NK-92 (cell line): Measurements from ENCODE around the gene GMNN.

Experiments
- DNase-seq: peaks from one replicate; lab custom pipeline; 2025; ENCODE audit not compliant: unreplicated experiment; lab: John Stamatoyannopoulos, UW

The GMNN gene

DNA sequence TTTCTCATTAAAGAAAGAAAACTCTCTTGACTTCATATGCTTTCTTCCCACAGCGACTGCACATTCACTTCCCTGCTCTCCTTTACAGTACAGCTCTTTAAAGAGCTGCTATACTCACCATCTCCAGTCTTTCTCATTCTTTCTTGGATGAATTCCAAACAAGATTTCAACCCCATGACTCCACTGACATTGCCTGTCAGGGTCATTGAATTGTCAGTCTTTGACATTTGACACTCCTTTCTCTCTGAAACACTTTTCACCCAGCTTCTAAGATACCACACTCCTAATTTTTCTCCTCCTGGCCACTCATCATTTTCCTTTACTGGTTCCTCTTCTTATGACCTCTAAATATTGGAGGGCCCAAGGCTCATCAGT lies 24.8 kb downstream of the GMNN start:
- no peak for DNase-seq

DNA sequence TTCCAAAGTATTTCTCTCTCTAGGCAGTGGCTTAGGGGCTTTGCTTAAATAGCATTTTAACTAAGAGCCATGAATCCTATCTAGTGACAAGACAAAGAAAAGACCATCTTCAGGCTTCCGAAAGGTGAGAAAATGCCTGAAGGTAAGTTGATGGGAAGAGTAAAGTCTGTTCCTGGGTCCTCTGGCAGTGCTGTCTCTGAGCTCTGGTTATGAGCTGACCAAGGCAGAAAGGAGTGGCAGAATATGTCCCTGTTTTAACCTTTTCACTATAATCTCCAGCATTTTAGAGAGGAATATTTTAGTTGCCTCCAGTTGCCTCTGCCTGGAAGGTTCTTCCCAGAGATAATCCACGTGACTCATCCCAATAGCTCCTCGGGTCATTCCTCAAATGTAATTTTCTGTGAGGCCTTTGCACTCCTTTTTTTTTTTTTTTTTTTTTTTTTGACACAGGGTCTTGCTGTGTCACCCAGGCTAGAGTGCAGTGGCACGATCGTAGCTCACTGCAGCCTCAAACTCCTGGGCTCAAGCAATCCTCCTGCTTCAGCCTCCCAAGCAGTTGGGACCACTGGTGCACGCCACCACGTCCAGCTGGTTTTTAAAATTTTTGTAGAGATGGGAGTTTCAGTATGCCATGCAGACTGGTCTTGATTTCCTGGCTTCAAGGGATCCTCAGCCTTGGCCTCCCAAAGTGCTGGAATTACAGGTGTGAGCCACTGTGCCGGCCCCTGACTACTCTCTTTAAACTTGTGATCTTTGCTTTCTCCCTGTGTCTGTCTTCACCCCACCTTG lies 27.7 kb downstream of the GMNN start:
- DNase-seq = no peak

DNA sequence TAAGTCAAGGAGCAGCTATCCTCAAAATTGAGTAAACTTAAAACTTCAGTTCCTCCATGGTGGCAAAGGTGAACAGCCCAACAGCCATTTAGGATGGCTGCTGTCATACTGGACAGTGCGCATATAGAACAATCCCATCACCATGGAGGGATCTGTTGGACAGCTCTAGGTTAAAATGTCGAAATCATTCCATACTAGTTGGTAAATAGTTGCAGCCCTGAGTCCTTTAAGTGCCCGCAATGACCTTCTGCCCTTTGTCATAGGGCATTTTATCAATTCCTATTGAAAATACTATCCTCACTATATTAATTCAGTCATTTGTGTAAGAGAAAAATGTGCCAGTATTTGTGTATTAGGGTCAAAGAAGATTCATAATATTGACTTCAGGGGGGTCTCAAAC lies 32.8 kb downstream of the GMNN start:
- no peak for DNase-seq

DNA sequence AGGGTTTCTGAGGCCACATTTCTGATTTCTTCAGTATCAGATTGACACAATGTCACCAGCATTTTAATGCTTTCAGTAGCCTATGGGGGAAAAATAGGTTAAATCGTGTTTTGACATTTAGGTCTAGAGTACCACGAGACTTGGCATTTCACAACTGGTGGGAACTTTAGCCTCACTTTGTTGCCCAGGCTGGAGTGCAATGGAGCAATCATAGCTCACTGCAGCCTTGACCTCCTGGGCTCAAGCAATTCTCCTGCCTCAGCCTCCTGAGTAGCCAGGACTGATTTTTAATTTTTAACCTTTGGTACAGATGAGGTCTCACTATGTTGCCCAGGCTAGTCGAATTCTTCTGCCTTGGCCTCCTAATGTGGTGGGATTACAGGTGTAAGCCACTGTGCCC lies 35.0 kb downstream of the GMNN start:
- no peak for DNase-seq

DNA sequence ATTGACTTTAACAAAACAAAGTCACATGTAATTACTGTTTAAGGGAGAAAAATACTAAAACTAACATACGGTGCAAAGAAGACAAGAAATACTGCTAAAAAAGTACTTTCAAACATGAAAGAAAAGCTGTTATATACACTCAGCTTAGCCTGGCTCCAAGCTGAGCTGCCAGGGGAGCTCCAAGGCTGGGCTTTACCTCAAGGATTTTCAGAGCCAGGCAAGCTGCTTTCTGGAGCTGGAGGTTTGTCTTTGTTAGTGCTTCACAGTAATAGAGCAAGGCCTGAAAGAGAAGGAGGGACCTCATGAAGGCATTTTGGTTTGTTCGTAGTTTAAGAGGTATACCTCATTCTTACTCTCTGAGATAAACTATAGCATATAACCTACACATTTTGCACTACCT lies 43.6 kb downstream of the GMNN start:
- DNase-seq = no peak

DNA sequence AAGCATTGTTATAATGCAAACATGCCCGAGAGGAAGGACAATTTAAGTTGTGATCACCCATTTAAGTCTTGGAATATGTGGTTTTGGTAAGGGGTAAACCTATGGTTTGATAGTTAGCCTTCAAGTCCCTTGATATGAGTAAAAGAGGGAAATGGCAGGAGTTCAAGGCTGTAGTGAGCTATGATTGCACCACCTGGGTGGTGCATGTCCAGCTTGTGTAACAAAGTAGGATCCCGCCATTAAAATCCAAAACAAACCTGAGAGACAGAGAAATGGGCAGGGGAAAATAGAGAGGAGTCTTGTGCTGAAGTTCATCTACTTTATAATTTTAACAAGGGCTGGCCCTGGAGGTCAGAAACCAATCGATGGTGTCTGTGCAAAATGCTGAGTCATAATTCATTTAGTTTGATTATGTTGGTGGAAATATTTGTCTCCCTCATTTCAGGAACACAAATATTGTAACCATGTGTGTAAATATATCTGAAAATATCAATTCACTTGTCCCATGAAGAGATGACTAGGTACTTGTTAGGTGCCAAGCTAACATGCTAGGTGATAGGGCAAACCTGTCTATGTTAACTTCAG lies 47.2 kb downstream of the GMNN start:
- DNase-seq = no peak

DNA sequence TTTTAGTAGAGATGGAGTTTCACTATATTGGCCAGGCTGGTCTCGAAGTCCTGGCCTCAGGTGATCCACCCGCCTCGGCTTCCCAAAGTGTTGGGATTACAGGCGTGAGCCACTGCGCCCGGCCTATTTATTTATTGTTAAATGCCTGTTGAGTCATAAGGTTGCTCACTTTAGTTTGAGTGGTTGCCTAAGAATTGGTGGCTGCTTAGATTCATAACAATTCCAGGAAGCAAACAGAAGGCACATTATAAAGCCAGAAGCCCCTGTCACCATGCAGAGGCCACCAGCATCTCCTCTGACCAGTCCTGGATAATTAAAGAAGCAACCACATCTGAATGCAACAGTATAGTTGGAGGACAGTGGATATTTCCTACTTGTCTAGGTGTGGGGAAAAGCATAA lies 48.0 kb downstream of the GMNN start:
- DNase-seq = no peak

DNA sequence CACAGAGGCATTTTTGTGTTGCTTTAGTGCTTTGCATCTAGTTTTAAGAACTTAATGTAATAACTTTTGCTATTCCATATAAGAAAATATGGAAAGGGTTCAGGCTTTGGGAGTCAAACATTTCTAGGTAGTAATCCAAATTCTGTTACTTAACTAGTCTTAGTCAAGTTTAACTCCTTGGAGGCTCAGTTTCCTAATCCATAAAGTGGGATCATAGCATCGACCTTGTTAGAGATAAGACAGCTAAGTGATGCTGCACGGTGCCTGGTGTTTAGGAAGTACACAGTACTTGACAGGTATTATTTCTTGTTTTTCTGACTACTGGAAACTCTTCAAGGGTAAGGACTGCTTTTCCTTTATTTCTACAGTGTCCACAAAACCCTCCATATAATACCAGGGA lies 48.4 kb downstream of the GMNN start:
- DNase-seq = no peak

DNA sequence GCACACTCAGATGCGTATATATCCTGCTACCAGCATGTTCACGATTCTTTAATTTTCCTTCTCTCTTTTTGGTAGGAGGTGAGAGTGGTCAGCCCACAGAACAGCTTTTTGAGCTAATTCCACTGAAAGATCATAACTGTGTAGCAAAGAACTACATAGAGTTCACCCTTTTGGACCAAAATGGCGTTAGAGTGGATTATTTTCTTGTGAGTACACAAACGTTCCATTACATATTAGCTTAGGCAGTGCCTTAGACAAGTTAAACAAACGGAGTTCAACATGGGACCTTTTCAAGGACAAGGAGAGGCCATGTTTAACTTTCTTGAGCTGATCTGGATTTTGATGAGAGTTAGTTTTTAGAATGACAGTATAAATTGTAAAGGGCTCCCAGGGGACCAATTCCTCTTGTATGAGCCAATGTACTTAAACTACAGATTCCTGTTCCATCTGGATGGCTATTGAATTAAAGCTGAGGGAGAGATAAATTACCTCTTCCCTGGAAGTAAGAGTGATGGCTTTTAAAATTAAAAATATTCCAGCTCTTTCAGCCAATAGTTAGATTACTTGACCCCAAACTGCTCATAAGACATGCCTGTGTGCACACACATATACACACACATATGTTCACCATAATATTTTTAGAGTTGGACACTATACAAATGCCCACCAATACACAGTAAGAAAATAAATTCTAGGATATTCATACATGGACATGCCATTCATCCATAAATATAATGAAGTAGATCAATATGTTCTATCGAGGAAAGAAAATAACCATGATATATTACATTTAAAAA lies 49.6 kb downstream of the GMNN start:
- DNase-seq = no peak

DNA sequence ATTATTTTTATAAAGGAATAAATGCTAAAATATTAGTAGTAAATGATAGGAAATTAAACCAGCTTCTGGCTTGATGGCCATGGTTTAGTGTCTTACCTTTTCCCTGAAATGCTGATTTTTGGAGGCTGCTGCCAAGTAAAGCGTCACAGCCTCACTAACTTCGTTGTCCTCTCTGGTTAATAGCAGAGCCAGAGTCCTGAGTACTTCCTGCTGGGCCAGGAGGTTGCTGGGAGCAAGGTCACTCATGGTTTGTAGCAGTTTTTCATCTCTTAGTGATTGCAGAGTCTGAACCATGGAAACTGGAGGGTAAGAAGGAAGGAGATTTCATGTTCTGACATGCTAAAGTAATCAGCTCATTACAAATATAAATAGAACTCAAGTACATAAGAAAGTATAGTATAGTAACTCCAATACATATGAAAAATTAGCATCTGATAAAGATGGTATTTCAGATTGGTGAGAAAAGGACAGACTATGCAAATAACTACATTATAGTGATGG lies 50.4 kb downstream of the GMNN start:
- DNase-seq = no peak

DNA sequence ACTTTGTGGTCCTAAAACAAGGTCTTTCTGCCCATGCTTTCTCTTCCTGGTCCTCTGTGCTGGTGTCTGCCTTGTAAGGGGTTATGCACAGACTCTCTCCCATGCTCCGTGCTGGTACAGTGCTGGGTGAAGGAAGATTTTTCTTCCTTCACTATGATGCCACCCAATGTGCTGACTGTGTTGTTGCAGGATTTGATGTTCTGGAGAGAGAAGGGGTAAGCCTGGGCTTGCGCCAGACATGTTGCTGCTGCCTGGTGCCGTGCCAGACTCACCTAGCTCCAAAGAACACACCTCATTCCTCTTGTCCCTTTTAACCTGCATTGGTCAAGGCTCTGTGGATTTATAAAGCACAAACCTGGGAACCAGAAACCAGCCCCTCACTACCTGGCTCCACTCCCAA lies 52.4 kb downstream of the GMNN start:
- no peak for DNase-seq

DNA sequence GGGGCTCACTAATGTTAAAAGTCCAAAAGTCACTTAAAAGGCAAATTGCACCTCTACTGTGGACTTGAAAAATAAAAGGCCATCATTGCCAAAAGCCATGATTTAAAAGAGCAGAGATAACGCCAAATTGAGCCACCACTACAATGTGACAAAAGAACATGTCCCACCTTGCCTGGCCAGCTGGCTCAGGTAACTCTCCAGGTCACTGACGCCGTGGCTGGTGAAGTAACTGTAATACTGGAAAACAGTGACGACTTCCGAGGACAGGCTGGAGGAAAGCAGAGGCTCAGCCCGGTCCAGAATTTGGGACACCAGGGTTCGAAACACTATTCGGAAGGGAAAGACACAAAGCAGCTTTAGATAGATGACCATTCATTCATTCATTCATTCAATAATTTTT lies 53.2 kb downstream of the GMNN start:
- DNase-seq = no peak

DNA sequence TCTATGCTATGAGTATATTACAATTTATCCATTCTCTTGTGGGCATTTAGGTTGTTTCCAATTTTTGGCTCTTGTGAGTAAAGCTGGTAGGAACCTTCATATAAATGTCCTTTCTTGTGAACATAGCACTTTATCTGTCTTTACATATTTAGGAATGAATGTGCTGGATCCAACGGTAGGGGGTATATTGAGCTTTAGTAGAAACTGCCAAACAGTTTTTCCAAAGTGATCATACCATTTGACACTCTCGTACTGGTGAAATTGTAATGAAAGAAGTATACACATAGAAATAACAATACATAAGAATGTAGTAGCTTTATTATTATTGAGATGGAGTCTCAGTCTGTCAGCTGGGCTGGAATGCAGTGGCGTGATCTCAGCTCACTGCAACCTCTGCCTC lies 54.9 kb downstream of the GMNN start:
- no peak for DNase-seq

DNA sequence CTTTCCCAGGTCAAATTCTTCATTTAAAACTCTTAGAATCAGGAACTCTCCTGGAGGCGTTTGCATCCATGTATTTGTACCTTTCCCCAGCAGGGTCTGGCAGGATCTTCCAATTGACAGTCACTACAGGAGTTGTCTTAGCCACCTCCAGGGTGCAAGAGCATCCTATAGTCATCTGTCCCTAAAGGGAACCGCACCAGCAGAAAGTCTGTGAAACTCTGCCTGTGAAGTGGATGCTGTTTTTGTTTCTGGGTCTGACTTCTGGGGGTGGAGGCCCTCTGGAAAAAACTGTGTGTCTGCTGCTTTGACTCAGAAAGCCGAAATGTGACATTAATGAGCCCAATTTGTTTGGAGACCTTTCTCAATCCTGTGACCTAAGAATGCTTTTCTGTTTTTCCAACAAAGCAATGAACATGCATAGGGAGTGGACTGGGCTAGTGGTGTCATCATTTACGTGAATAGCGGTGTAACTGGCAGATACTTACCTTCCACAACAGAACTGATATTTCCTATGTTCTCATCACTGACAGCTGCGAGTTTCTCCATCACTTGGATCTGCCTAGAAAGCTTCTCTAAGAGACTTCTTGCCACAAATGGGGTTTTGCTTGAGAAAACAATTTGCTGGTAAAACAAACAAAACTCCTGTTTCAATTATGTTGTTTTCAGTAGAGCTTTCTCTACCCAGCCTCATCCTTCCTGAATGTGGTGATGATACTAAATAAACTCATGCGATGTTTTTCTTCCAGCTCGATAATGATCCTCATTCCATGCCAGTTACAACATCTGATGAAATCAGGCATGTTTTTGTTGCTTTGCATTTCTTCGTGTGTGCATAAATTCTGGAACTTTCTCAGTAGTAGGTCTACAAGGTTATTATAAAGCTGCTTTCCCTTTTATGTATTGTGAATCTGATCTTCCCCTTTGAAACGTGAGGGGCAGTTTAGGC lies 57.3 kb downstream of the GMNN start:
- DNase-seq = no peak

DNA sequence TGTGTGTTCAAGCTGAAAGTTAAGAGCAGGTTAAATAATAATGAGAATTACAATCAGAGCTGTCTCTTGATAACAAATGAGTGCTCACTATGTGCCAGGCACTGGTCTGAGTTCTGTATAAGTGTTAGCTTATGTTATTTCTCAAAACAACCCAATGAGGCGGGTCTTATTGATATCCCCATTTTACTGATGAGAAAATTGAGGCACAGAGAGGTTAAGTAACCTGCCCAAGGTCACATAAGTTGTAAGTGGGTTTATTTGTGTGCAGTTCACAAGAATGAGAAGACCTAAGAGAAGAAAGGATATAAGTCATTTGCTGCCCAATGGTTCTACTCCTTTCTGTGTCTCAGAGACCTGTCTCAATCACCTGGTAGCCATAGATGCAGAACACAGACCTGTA lies 58.1 kb downstream of the GMNN start:
- no peak for DNase-seq

DNA sequence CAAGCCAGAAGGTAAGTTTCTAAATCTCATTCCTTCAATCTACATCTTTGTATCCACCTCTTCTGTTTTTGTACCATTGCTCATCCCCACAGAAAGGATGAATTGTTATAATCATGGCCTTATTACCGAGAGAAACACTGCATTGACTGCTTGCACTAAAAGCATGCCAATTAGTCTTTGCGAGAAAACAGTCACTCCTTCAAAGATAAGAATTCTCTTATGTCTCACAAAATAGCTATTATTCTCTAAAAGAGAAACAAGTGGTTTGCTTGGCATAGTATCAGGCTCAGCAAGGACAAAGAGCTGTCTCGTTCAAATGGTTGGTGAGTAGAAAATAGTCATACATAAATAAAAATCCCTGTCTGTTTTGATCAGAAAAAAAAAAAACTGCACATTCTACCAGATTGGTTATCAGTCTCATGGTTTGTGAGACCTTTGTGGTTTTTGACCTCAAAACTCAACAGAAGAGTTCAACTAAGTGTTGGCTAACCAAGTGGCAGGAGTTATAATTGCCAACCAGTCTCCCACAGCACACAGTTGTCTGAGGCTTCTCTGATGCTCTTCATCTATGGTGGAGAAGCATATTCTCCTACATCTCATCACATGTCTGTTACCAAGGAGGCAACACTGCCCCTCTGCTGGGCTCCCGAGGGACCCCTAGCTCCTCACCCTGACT lies 59.1 kb downstream of the GMNN start:
- DNase-seq = no peak
